ENCODE results near the gene KCNS3. TPM values are rescaled to one million over a fixed set of nuclear protein-coding genes. Genes with fewer than 3 reads are reported as not detected.

KCNS3 gene
- total RNA-seq, 2 experiments from 2014 or later, result not detected

DNA sequence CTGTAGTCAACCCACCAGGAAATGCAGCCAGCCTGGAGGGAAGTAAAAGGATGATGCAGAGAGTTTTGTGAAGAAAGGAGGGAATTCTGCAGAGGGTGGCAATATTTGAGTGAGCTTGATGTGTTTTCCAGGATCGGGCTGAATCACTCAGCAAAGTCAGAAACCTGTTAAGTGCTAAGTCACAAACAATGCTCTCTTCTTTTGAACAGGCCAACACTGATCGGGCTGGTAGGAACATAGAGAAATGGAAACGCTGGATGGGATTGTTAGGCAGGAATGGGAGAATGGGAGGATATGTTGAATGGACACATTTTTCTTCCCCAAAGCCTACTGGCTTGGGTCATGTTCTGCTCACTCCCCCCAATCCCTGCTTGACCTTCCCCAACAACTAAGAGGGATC lies 36.6 kb downstream of the KCNS3 start:
- DNase-seq (ENCODE audit: low spot score), result no peak
- intact Hi-C loops (cut with micrococcal nuclease; ENCODE audit: unreplicated experiment), result loop anchor here (5.0 kb wide), 1 partner anchor 273 kb away; no protein-coding TSS in a partner anchor
- no peak overlapping the region for H3K4me2 ChIP-seq (ENCODE audit: low read length)
- H3K79me2 ChIP-seq (ENCODE audit: insufficient read depth, low read depth, low read length), result no peaks in the 10 kb centered on the region
- no peaks in the 10 kb centered on the region for H4K20me1 ChIP-seq (ENCODE audit: insufficient read depth, low read length)
- no peak overlapping the region for H3K27ac ChIP-seq (ENCODE audit: low read depth, low read length, poor library complexity, severe bottlenecking)
- H3K36me3 ChIP-seq (ENCODE audit: insufficient read depth, low read length), result no peaks in the 10 kb centered on the region
- H2AFZ ChIP-seq (ENCODE audit: low read length), result no peak overlapping the region
- ChIA-PET POLR2A (no interaction called here), CTCF (ENCODE audit: unreplicated experiment) (no interaction called here)
- no peaks in the 10 kb centered on the region for H3K9me2 ChIP-seq (ENCODE audit: insufficient read depth, low read length)
- no peak for TF ChIP-seq EZH2phosphoT487 (IDR thresholded peaks at IDR 0.05; ENCODE audit: borderline replicate concordance, low read depth, low read length)
- TF ChIP-seq CTCF (conservative IDR thresholded peaks at IDR 0.05; ENCODE audit: low read length), result no peak
- H3K9me3 ChIP-seq (ENCODE audit: low read length), result no peaks in the 10 kb centered on the region
- peaks cover 30% of the 10 kb centered on the region for H3K4me1 ChIP-seq (ENCODE audit: insufficient read depth, low read length, poor library complexity, severe bottlenecking)
- BruUV-seq (replicated peaks), result no TSS peak
- H3K4me3 ChIP-seq (ENCODE audit: low read depth, low read length, poor library complexity, severe bottlenecking), result no peak overlapping the region

DNA sequence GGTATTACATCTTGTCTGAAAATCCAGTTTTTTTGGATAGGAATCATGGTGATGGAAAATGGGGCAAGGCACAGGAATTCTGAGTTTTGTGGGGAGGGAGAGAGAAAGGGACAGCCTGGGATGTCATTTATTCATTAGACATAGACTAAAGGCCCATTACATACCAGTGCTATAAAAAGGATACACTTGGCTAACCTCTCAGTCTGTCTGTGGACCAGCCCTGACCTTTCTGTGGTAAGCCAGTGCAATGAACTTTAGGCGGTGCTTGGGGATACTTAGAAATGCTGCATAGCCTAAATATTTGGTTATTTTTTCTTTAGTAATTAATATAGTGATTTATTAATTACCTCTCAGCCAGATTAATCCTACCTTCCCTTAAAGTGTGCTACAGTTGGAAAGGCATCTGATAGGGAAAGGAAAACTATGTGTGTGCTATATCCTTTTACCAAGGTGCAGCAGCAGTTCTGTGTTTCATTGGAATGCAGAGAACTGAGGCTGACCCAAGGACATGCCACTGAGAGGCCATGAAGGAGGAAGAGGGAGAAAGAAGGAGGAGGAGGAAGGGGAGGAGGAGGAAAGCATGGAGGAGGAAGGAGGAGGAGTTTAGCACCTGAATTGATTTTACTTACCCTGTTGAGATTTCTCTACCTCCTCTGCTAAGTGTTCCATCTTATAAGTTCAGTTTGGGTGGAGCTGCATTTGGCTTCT lies 37.5 kb downstream of the KCNS3 start:
- H3K9me2 ChIP-seq (ENCODE audit: insufficient read depth, low read length), result no peaks in the 10 kb centered on the region
- no peak overlapping the region for H3K4me2 ChIP-seq (ENCODE audit: low read length)
- H3K79me2 ChIP-seq (ENCODE audit: insufficient read depth, low read depth, low read length), result no peaks in the 10 kb centered on the region
- no TSS peak for BruUV-seq (replicated peaks)
- H4K20me1 ChIP-seq (ENCODE audit: insufficient read depth, low read length), result no peaks in the 10 kb centered on the region
- no peak for TF ChIP-seq CTCF (conservative IDR thresholded peaks at IDR 0.05; ENCODE audit: low read length)
- TF ChIP-seq EZH2phosphoT487 (IDR thresholded peaks at IDR 0.05; ENCODE audit: borderline replicate concordance, low read depth, low read length), result no peak
- ChIA-PET CTCF (ENCODE audit: unreplicated experiment) (no interaction called here), POLR2A (interaction anchor here (0.6 kb wide), 1 partner anchor 1614 kb away, joined by 3 read pairs; no protein-coding TSS in a partner anchor)
- no peaks in the 10 kb centered on the region for H3K36me3 ChIP-seq (ENCODE audit: insufficient read depth, low read length)
- no peak for DNase-seq (ENCODE audit: low spot score)
- intact Hi-C loops (cut with micrococcal nuclease; ENCODE audit: unreplicated experiment), result loop anchor here (5.0 kb wide), 1 partner anchor 274 kb away; no protein-coding TSS in a partner anchor
- H3K9me3 ChIP-seq (ENCODE audit: low read length), result no peaks in the 10 kb centered on the region
- peaks cover 30% of the 10 kb centered on the region for H3K4me1 ChIP-seq (ENCODE audit: insufficient read depth, low read length, poor library complexity, severe bottlenecking)
- H3K27ac ChIP-seq (ENCODE audit: low read depth, low read length, poor library complexity, severe bottlenecking), result no peak overlapping the region
- no peak overlapping the region for H2AFZ ChIP-seq (ENCODE audit: low read length)
- no peak overlapping the region for H3K4me3 ChIP-seq (ENCODE audit: low read depth, low read length, poor library complexity, severe bottlenecking)

DNA sequence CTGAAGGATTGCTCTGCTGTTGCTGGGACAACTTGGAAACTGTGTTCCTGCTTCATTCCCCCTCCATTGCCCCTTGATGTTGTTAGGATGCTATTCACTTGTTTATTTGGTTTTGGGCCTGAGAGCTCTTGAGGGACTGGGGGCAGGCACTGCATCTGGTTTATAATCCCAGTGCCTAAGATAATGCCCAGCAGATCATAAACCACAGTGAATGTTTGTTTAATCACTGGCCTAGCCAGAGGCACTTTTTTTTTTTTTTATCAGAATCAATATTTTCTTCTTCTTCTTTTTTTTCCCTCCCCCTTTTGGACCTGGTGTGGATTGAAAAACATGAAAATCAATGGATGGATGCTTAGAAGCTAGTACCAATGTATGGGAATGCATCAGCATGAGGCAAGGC lies 38.1 kb downstream of the KCNS3 start:
- no peaks in the 10 kb centered on the region for H4K20me1 ChIP-seq (ENCODE audit: insufficient read depth, low read length)
- intact Hi-C loops (cut with micrococcal nuclease; ENCODE audit: unreplicated experiment), result loop anchor here (5.0 kb wide), 1 partner anchor 274 kb away; no protein-coding TSS in a partner anchor
- ChIA-PET CTCF (ENCODE audit: unreplicated experiment) (no interaction called here), POLR2A (interaction anchor here (0.7 kb wide), 1 partner anchor 1024 kb away, joined by 3 read pairs; no protein-coding TSS in a partner anchor)
- no peaks in the 10 kb centered on the region for H3K79me2 ChIP-seq (ENCODE audit: insufficient read depth, low read depth, low read length)
- H3K36me3 ChIP-seq (ENCODE audit: insufficient read depth, low read length), result no peaks in the 10 kb centered on the region
- no peaks in the 10 kb centered on the region for H3K9me2 ChIP-seq (ENCODE audit: insufficient read depth, low read length)
- no peak for TF ChIP-seq CTCF (conservative IDR thresholded peaks at IDR 0.05; ENCODE audit: low read length)
- no peak for TF ChIP-seq EZH2phosphoT487 (IDR thresholded peaks at IDR 0.05; ENCODE audit: borderline replicate concordance, low read depth, low read length)
- H3K4me3 ChIP-seq (ENCODE audit: low read depth, low read length, poor library complexity, severe bottlenecking), result no peak overlapping the region
- no peak overlapping the region for H2AFZ ChIP-seq (ENCODE audit: low read length)
- H3K4me1 ChIP-seq (ENCODE audit: insufficient read depth, low read length, poor library complexity, severe bottlenecking), result peaks cover 29% of the 10 kb centered on the region
- H3K4me2 ChIP-seq (ENCODE audit: low read length), result no peak overlapping the region
- no TSS peak for BruUV-seq (replicated peaks)
- no peaks in the 10 kb centered on the region for H3K9me3 ChIP-seq (ENCODE audit: low read length)
- no peak for DNase-seq (ENCODE audit: low spot score)
- no peak overlapping the region for H3K27ac ChIP-seq (ENCODE audit: low read depth, low read length, poor library complexity, severe bottlenecking)
